NCI-H82 treated with DMSO at 0.1 percent for 48 hours (cell line): ENCODE measurements around the gene LGALS3.

Source experiments
- DNase-seq: peaks from one replicate; lab custom pipeline; 2025; ENCODE audit not compliant: unreplicated experiment; lab: John Stamatoyannopoulos, UW

Gene LGALS3

DNA sequence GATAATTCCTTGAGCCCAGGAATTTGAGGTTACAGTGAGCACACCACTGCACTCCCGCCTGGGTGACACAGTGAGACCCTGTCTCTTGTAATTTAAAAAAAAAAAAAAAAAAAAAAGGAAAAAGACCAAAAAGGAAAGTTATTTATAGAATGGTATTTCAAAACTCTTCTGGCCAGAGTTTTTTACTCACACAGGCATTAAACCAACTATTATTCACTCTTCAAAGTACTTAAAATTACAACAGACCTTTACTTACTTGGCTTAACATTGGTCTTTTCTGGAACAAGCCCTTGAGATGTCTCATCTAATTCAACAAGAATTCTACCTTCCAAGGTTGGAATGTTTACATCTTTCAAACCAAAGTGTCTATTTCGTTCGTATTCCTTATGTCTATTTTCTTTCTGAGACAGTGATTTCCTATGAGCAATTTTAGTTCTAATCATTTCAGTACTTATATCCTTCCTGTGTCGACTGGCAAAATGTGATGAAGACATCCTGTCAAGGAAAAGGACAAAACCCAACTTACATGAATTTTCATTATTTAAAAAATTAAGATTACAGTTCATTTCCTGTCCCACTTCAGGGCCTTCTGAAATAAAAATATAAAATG lies 59.7 kb downstream of the LGALS3 start:
- no peak for DNase-seq

GRCh38 chr14:55190906-55191202 lies 61.8 kb downstream of the LGALS3 start:
- no peak for DNase-seq

GRCh38 chr14:55191203-55192053 lies 62.4 kb downstream of the LGALS3 start, which contains the start of gene DLGAP5:
DLGAP5 (minus strand) TSS chr14:55191585; CDS start chr14:55189179, 2,406 bp downstream.
- DNase-seq, result peak; percentile 95

- DNase-seq, result no peak
Observed at GRCh38 chr14:55192054-55192621, 63.1 kb downstream of the LGALS3 start.

DNA sequence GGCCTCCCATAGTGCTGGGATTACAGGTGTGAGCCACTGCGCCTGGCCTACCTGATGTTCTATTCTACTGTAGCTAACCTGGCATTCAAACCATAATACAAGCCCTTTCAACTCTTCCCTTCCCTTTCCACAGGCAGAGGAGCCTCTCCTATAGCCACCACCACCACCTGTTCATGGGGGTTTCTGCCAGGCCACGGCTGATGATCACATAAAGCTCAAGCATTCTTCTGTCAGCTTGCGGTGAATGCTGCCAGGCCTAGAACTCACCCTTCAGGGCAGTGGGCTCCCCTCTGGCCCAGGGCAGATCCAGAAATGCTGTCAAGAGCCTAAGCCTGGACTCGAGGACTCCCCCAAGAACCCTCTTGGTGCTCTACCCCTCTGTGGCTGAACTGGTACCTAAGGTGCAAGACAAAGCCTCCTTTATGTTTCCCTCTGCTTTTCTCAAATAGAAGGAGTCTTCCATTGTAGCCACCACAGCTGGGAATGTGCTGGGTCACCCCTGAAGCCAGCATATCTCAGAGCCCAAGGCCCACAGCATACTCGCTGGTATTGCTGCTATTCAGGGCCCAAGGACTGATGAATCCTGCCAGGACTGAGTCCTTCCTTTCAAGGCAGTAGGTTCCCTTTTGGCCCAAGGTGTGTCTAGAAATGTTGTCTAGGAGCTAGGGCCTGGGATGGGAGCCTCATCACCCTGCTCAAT lies 65.8 kb downstream of the LGALS3 start:
- DNase-seq, result no peak
